ENCODE data around the gene PRUNE2. TPM values are rescaled to one million over a fixed set of nuclear protein-coding genes. Genes with fewer than 3 reads are reported as not detected.
A peak's percentile ranks its signal among the peaks of the same experiment; 100 is the strongest.

Gene PRUNE2
- total RNA-seq, 1 experiment from 2014 or later = 0.59 TPM

GRCh38 chr9:76637416-76637815 is 268.5 kb downstream of the PRUNE2 start:
- no TSS peak for BruUV-seq (replicated peaks)
- Histone ChIP-seq H3K4me3 (replicated peaks in 1 of 2; ENCODE audit: low read depth in 1 of 2, low read length in 2 of 2) (no peak overlapping the region), H3K36me3 (ENCODE audit: control insufficient read depth in 1 of 2, insufficient read depth in 2 of 2, low read length in 2 of 2) (no peaks in the 10 kb centered on the region), H4K20me1 (ENCODE audit: insufficient read depth) (no peaks in the 10 kb centered on the region), H2AFZ (ENCODE audit: low read depth, low read length, poor library complexity, severe bottlenecking) (no peak overlapping the region), H3K4me2 (ENCODE audit: low read length) (no peak overlapping the region), H3K9me3 (ENCODE audit: control insufficient read depth in 1 of 2, insufficient read depth in 1 of 2, low read depth in 1 of 2, low read length in 2 of 2) (no peaks in the 10 kb centered on the region), H3K9me2 (ENCODE audit: insufficient read depth) (no peaks in the 10 kb centered on the region), H3K79me2 (ENCODE audit: insufficient read depth, low read length) (no peaks in the 10 kb centered on the region), H3K27ac (ENCODE audit: low read depth, low read length) (no peak overlapping the region), H3K27me3 (ENCODE audit: insufficient read depth, low read length) (no peaks in the 10 kb centered on the region), H3K9ac (ENCODE audit: low read length) (no peak overlapping the region), H3K4me1 (ENCODE audit: control insufficient read depth in 1 of 2, insufficient read depth in 2 of 2, low read length in 2 of 2) (no peaks in the 10 kb centered on the region)
- intact Hi-C loops (cut with micrococcal nuclease) = no loop called here
- ATAC-seq = no peak
- ChIA-PET RAD21 (ENCODE audit: low non-redundant PET in 1 of 2, low total read pairs in 2 of 2, uncharacterized antibody in 2 of 2, unreplicated experiment in 2 of 2) (no interaction called here), POLR2A (no interaction called here), CTCF (no interaction called here)
- DNase-seq (ENCODE audit: low read depth, low spot score) = no peak
- TF ChIP-seq ZBTB33 (IDR thresholded peaks at IDR 0.05; ENCODE audit: extremely low read depth, insufficient replicate concordance, low read length) (no peak), ZNF274 (IDR thresholded peaks at IDR 0.05; ENCODE audit: low read depth, low read length) (no peak), ZFX (IDR thresholded peaks at IDR 0.05) (no peak), YY1 (IDR thresholded peaks at IDR 0.05; ENCODE audit: extremely low read depth, insufficient replicate concordance, low read depth, low read length) (no peak)

- Histone ChIP-seq H2AFZ (ENCODE audit: low read depth, low read length, poor library complexity, severe bottlenecking) (peak overlapping the region; percentile 60), H3K27ac (ENCODE audit: low read depth, low read length) (no peak overlapping the region), H3K9me3 (ENCODE audit: control insufficient read depth in 1 of 2, insufficient read depth in 1 of 2, low read depth in 1 of 2, low read length in 2 of 2) (no peaks in the 10 kb centered on the region), H3K79me2 (ENCODE audit: insufficient read depth, low read length) (no peaks in the 10 kb centered on the region), H3K9me2 (ENCODE audit: insufficient read depth) (no peaks in the 10 kb centered on the region), H4K20me1 (ENCODE audit: insufficient read depth) (no peaks in the 10 kb centered on the region), H3K27me3 (ENCODE audit: insufficient read depth, low read length) (no peaks in the 10 kb centered on the region; the same call in 1 of the 2 replicates), H3K36me3 (ENCODE audit: control insufficient read depth in 1 of 2, insufficient read depth in 2 of 2, low read length in 2 of 2) (no peaks in the 10 kb centered on the region), H3K9ac (ENCODE audit: low read length) (no peak overlapping the region), H3K4me2 (ENCODE audit: low read length) (no peak overlapping the region), H3K4me1 (ENCODE audit: control insufficient read depth in 1 of 2, insufficient read depth in 2 of 2, low read length in 2 of 2) (no peaks in the 10 kb centered on the region), H3K4me3 (replicated peaks in 1 of 2; ENCODE audit: low read depth in 1 of 2, low read length in 2 of 2) (no peak overlapping the region)
- peak; percentile 1 for DNase-seq (ENCODE audit: low read depth, low spot score)
- no TSS peak for BruUV-seq (replicated peaks)
- ATAC-seq = peak; percentile 69; the same call in 1 of the 2 replicates
- intact Hi-C loops (cut with micrococcal nuclease) = no loop called here
- peak; percentile 92 for TF ChIP-seq SRF (IDR thresholded peaks at IDR 0.05; ENCODE audit: low read depth)
- no peak for TF ChIP-seq SIN3A (IDR thresholded peaks at IDR 0.05; ENCODE audit: low read depth)
- TF ChIP-seq POLR2AphosphoS5 (IDR thresholded peaks at IDR 0.05; ENCODE audit: low read depth, low read length) = no peak
- TF ChIP-seq JUND (IDR thresholded peaks at IDR 0.05) = no peak
- POLR2A ChIA-PET = no interaction called here
- RAD21 ChIA-PET (ENCODE audit: low non-redundant PET in 1 of 2, low total read pairs in 2 of 2, uncharacterized antibody in 2 of 2, unreplicated experiment in 2 of 2) = no interaction called here
- CTCF ChIA-PET = interaction anchor here (1.0 kb wide), 1 partner anchor 188 kb away, joined by 3 read pairs; no protein-coding TSS in a partner anchor
These were observed 271.4 kb downstream of the PRUNE2 start for GRCh38 chr9:76634356-76635054.

All from HCT116 (cell line).